Measurements from ENCODE around the gene GABBR2. TPM values are rescaled to one million over a fixed set of nuclear protein-coding genes. Genes with fewer than 3 reads are reported as not detected.

The GABBR2 gene
- total RNA-seq, 6 experiments from 2014 or later = not detected

DNA sequence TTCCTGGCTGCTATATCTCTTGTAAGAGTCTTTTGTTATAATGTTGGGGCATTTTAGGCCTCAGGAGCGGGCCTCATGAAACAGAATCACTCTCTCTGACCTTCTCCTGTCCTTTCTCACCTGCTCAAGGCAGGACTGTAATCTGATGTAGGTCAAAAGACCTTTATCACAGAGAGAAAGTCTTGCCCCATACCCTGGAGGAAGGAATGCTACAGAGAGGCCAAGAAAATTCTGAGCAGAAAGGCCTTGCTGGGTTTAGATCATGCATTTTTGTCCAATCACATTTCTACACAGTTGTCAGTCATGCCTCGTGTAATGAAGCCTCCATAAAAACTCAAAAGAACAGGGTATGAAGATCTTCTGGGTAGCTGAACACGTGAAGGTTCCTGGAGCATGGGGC lies 408.1 kb downstream of the GABBR2 start:
- DNase-seq (no peak), ATAC-seq (no peak)
- H3K4me3 ChIP-seq = no peak overlapping the region
- 92% methylated on average over 3 of the region's 3 CpGs for WGBS (ENCODE audit: insufficient coverage, low coverage, low lambda C conversion rate, missing lambda C conversion rate)
- H3K36me3 ChIP-seq = no peaks in the 10 kb centered on the region
- H3K27ac ChIP-seq = no peak overlapping the region
- no peaks in the 10 kb centered on the region for H3K9me3 ChIP-seq
- no peaks in the 10 kb centered on the region for H3K27me3 ChIP-seq
- TF ChIP-seq, protein P1, sequence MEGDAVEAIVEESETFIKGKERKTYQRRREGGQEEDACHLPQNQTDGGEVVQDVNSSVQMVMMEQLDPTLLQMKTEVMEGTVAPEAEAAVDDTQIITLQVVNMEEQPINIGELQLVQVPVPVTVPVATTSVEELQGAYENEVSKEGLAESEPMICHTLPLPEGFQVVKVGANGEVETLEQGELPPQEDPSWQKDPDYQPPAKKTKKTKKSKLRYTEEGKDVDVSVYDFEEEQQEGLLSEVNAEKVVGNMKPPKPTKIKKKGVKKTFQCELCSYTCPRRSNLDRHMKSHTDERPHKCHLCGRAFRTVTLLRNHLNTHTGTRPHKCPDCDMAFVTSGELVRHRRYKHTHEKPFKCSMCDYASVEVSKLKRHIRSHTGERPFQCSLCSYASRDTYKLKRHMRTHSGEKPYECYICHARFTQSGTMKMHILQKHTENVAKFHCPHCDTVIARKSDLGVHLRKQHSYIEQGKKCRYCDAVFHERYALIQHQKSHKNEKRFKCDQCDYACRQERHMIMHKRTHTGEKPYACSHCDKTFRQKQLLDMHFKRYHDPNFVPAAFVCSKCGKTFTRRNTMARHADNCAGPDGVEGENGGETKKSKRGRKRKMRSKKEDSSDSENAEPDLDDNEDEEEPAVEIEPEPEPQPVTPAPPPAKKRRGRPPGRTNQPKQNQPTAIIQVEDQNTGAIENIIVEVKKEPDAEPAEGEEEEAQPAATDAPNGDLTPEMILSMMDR (IDR thresholded peaks at IDR 0.05) = no peak
- no peak for TF ChIP-seq POLR2A (IDR thresholded peaks at IDR 0.05)
- no peaks in the 10 kb centered on the region for H3K4me1 ChIP-seq
- intact Hi-C loops (cut with DNase I) = no loop called here

DNA sequence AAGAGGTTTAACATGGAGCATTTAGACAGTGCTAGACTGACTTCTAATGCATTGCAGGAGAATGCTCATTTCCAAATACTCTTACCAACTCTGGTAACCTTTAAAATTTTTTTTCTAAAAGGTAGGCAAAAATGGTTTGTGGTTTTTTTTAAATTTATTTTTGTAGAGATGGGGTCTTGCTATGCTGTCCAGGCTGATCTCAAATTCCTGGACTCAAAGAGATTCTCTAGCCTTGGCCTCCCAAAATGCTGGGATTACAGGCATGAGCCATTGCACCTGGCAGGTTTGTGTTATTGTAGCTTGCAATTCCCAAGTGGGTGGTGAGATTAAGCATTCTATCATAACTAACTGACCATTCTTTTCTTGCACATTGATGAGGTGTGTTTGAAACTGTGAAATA lies 410.3 kb downstream of the GABBR2 start:
- no peaks in the 10 kb centered on the region for H3K36me3 ChIP-seq
- no peak for DNase-seq
- ATAC-seq = no peak
- no peak overlapping the region for H3K4me3 ChIP-seq
- H3K9me3 ChIP-seq = no peaks in the 10 kb centered on the region
- no peaks in the 10 kb centered on the region for H3K27me3 ChIP-seq
- intact Hi-C loops (cut with DNase I) = no loop called here
- TF ChIP-seq, protein P1 (IDR thresholded peaks at IDR 0.05) = no peak
- TF ChIP-seq POLR2A (IDR thresholded peaks at IDR 0.05) = no peak
- no peak overlapping the region for H3K27ac ChIP-seq
- H3K4me1 ChIP-seq = no peaks in the 10 kb centered on the region

DNA sequence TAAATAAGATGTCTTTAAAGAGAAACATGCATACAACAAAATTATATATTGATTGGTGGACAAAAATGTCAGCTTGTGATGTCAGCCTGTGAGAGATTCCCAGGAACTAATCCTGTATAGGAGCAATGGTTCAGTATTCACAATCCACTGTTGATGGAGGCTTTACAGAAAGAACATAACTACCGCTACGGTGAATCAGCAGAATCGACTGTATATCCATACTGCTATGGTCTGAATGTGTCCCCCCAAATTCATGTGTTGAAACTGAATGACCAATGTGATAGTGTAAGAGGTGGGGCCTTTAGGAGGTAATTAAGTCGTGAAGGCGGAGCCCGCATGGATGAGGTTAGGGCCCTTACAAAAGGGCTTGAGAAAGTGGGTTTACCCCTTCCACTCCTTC lies 412.9 kb downstream of the GABBR2 start:
- WGBS (ENCODE audit: insufficient coverage, low coverage, low lambda C conversion rate, missing lambda C conversion rate) = 72% methylated on average over 6 of the region's 6 CpGs
- no peak overlapping the region for H3K4me3 ChIP-seq
- H3K27ac ChIP-seq = no peak overlapping the region
- TF ChIP-seq POLR2A (IDR thresholded peaks at IDR 0.05) = no peak
- TF ChIP-seq, protein P1 (IDR thresholded peaks at IDR 0.05) = no peak
- ATAC-seq = no peak
- H3K9me3 ChIP-seq = no peaks in the 10 kb centered on the region
- H3K4me1 ChIP-seq = no peaks in the 10 kb centered on the region
- intact Hi-C loops (cut with DNase I) = no loop called here
- no peak for DNase-seq
- no peaks in the 10 kb centered on the region for H3K27me3 ChIP-seq
- no peaks in the 10 kb centered on the region for H3K36me3 ChIP-seq

DNA sequence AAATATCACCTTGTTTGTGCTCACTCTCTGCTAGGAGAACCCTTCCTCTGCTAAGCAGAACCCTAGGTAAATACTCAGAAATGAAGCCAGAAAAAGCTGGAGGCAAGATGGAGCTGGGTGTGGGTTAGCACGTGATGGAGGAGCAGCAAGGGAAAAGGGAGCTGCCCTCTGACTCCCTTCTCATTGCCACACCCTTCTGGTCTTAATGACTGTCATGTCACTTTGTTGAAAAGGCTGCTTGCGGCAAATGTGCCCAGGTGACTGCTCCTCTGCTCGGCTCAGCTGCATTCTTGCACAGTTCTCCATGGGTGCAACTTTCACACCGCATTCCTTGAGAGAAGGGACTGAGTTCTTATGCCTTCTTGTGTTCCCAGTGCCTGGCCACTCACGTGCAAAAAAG lies 416.9 kb downstream of the GABBR2 start:
- ATAC-seq (no peak), DNase-seq (no peak)
- no peak for TF ChIP-seq POLR2A (IDR thresholded peaks at IDR 0.05)
- TF ChIP-seq, protein P1 (IDR thresholded peaks at IDR 0.05) = no peak
- intact Hi-C loops (cut with DNase I) = no loop called here
- WGBS (ENCODE audit: insufficient coverage, low coverage, low lambda C conversion rate, missing lambda C conversion rate) = 49% methylated on average over 5 of the region's 5 CpGs
- Histone ChIP-seq H3K9me3 (no peaks in the 10 kb centered on the region), H3K4me3 (no peak overlapping the region), H3K27me3 (no peaks in the 10 kb centered on the region), H3K4me1 (no peaks in the 10 kb centered on the region), H3K36me3 (no peaks in the 10 kb centered on the region), H3K27ac (no peak overlapping the region)

DNA sequence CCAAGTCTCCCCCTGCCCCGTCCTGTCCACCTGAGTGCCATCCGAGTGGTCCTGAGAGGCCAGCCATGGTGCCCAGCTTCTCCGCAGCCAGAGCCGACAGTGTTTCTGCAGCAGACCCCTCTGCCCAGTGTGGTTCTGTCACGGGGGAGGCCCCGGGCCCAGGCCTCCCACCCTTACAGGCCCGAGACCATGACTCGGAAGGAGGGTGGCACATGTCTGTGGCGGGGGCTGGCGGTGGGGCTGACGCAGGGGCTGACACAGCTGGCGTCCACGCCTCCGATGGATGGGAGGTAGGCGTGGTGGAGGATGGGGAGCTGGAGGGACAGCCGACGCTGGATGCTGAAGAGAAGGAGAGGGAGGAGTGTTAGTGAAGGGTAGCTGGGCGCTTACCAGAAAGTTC lies 418.3 kb downstream of the GABBR2 start:
- 89% methylated on average over 7 of the region's 18 CpGs for WGBS (ENCODE audit: insufficient coverage, low coverage, low lambda C conversion rate, missing lambda C conversion rate)
- Histone ChIP-seq H3K27ac (no peak overlapping the region), H3K27me3 (no peaks in the 10 kb centered on the region), H3K9me3 (no peaks in the 10 kb centered on the region), H3K4me1 (no peaks in the 10 kb centered on the region), H3K4me3 (no peak overlapping the region), H3K36me3 (no peaks in the 10 kb centered on the region)
- DNase-seq = no peak
- intact Hi-C loops (cut with DNase I) = no loop called here
- TF ChIP-seq POLR2A (IDR thresholded peaks at IDR 0.05) = no peak
- TF ChIP-seq, protein P1 (IDR thresholded peaks at IDR 0.05) = no peak
- no peak for ATAC-seq

Measured in right lobe of liver (tissue), 6 donors.